Adrenal gland (tissue), 5 donors: ENCODE results near the gene NMRK1.

Source experiments
- CTCF ChIP-seq, 6 experiments: fragments of 450-650 bp in 4 of 6; fragments of 200-600 bp in 2 of 6; sonication (generic) in 1 of 6; IDR thresholded peaks; 1 replicate in 5 of 6; 2 replicates in 1 of 6; pipeline versions ENCODE4 v1.5.1 to v1.8.0; 2016 to 2021; ENCODE audit warnings: antibody characterized with exemption in 6 of 6, mild to moderate bottlenecking in 2 of 6, moderate library complexity in 1 of 6
- POLR2A ChIP-seq, 2 donors: fragments of 450-650 bp; IDR thresholded peaks; one replicate each; pipeline ENCODE4 v1.6.1; 2017; ENCODE audit warnings: antibody characterized with exemption in 2 of 2, mild to moderate bottlenecking in 2 of 2, moderate library complexity in 1 of 2
- donor health status: DM: no; HTN: no; CAD: no.

- no peak for TF ChIP-seq CTCF (IDR thresholded peaks at IDR 0.05)
- no peak for TF ChIP-seq POLR2A (IDR thresholded peaks at IDR 0.05)
Observed at GRCh38 chr9:75102177-75102790, 14.3 kb upstream of the NMRK1 start.
